Karpas-422 (cell line): Measurements from ENCODE around the gene MEF2A. TPM values are rescaled to one million over a fixed set of nuclear protein-coding genes. Genes with fewer than 3 reads are reported as not detected.

Source experiments
- DNase-seq: peaks from one replicate; pipeline ENCODE4 v3.0.0-alpha.2; 2015
- H2AFZ ChIP-seq: fragments of 200-600 bp; sonication (generic); 2 replicates; pipeline ENCODE4 v1.6.1; 2014; ENCODE audit warnings: antibody characterized with exemption, low read length, mixed read lengths
- H3K27ac ChIP-seq: fragments of 200-600 bp; sonication (generic); 2 replicates; pipeline ENCODE4 v1.5.1; 2014; ENCODE audit warnings: mild to moderate bottlenecking, low read length, moderate library complexity
- H3K27me3 ChIP-seq: fragments of 200-600 bp; sonication (generic); 2 replicates; pipeline ENCODE4 v1.6.1; 2014; ENCODE audit warnings: low read length, mixed read lengths
- H3K36me3 ChIP-seq: fragments of 200-600 bp; sonication (generic); 2 replicates; pipeline ENCODE4 v1.6.1; 2014; ENCODE audit warnings: low read length, mixed read lengths; ENCODE audit not compliant: insufficient read depth
- H3K4me1 ChIP-seq: fragments of 200-600 bp; sonication (generic); 2 replicates; pipeline ENCODE4 v1.6.1; 2014; ENCODE audit warnings: mild to moderate bottlenecking, low read length, mixed read lengths
- H3K4me2 ChIP-seq: fragments of 200-600 bp; sonication (generic); 2 replicates; pipeline ENCODE4 v1.6.1; 2014; ENCODE audit warnings: low read length, low read depth, mild to moderate bottlenecking; ENCODE audit not compliant: poor library complexity, severe bottlenecking
- H3K4me3 ChIP-seq: fragments of 200-600 bp; sonication (generic); 2 replicates; pipeline ENCODE4 v1.5.1; 2014; ENCODE audit warnings: mild to moderate bottlenecking, antibody characterized with exemption, low read length, mixed read lengths
- H3K79me2 ChIP-seq: fragments of 200-600 bp; sonication (generic); 2 replicates; pipeline ENCODE4 v1.6.1; 2014; ENCODE audit warnings: mild to moderate bottlenecking, low read length, mixed read lengths
- H3K9ac ChIP-seq: fragments of 200-600 bp; sonication (generic); 2 replicates; pipeline ENCODE4 v1.6.0; 2014; ENCODE audit warnings: low read length
- H3K9me2 ChIP-seq: fragments of 200-600 bp; sonication (generic), shearing (Covaris generic); replicated peaks from 2 replicates; pipeline ENCODE4 v1.6.0; 2014; ENCODE audit warnings: mild to moderate bottlenecking, low read length, moderate library complexity; ENCODE audit not compliant: insufficient read depth
- H3K9me3 ChIP-seq: fragments of 300-700, 200-600 bp; sonication (generic); 2 replicates; pipeline ENCODE4 v1.6.1; 2014; ENCODE audit warnings: low read length, mixed read lengths
- H4K20me1 ChIP-seq: fragments of 200-600 bp; sonication (generic); 2 replicates; pipeline ENCODE4 v1.6.1; 2014; ENCODE audit warnings: mild to moderate bottlenecking, antibody characterized with exemption, low read length, low read depth; ENCODE audit not compliant: insufficient read depth
- total RNA-seq: library from RNA; depleted of rRNA; stranded (reverse); fragments of >200 nt; shearing (Covaris generic); gene quantifications from 2 replicates; pipeline ENCODE4 v1.2.3, GENCODE V29; 2014; ENCODE audit warnings: low replicate concordance

Gene MEF2A
- total RNA-seq, 1 experiment from 2014 or later, result 144 TPM

DNA sequence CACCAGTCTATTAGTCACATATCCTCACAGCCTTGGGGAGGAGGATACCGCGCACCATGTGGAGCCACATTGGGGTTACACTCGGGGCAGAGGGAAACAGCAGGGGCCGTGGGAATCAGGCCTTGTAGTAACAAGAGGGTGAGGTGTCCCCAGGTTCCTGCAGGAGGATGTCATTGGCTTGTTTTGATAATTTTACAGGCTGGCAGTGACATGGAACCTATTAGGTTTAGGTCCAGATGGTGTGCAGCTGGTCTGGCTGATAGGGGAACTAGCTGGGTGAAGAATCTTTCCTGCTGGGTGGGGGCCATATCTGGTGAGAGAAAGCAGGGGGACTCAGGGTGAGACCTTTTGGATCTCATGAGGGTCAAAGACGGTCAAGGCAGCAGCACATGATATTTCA is 9.8 kb upstream of the MEF2A start:
- H2AFZ ChIP-seq, result no peak overlapping the region
- no peak for DNase-seq
- H3K4me2 ChIP-seq, result no peak overlapping the region
- no peaks in the 10 kb centered on the region for H3K27me3 ChIP-seq
- no peaks in the 10 kb centered on the region for H3K79me2 ChIP-seq
- no peaks in the 10 kb centered on the region for H4K20me1 ChIP-seq
- H3K4me1 ChIP-seq, result peaks cover 12% of the 10 kb centered on the region
- H3K27ac ChIP-seq, result no peak overlapping the region
- no peaks in the 10 kb centered on the region for H3K9me3 ChIP-seq
- H3K36me3 ChIP-seq, result no peaks in the 10 kb centered on the region
- H3K9ac ChIP-seq, result no peak overlapping the region
- no peaks in the 10 kb centered on the region for H3K9me2 ChIP-seq
- H3K4me3 ChIP-seq, result no peak overlapping the region

DNA sequence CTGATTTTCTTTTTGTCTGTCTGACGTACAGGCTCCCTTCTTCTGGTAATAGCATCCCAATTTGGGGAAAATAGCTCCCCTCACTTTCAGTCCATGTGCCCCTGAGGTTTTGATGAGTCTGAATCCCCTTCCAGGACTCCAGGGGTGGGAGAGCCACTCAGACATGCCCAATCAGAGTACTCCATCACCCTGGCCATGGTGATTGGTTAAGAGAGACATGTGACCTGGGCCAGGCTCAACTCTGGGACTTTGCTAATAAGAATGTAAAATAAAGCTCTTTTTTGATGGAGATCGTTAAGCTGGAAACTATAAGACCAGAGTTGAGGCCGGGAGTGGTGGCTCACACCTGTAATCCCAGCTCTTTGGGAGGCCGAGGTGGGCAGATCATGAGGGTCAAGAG is 9.2 kb upstream of the MEF2A start:
- Histone ChIP-seq H3K27me3 (no peaks in the 10 kb centered on the region), H3K4me1 (peaks cover 12% of the 10 kb centered on the region), H2AFZ (no peak overlapping the region), H3K27ac (no peak overlapping the region), H3K4me2 (no peak overlapping the region), H3K9me2 (no peaks in the 10 kb centered on the region), H3K9me3 (no peaks in the 10 kb centered on the region), H3K9ac (no peak overlapping the region), H3K79me2 (no peaks in the 10 kb centered on the region), H3K36me3 (no peaks in the 10 kb centered on the region), H4K20me1 (no peaks in the 10 kb centered on the region), H3K4me3 (no peak overlapping the region)
- no peak for DNase-seq

DNA sequence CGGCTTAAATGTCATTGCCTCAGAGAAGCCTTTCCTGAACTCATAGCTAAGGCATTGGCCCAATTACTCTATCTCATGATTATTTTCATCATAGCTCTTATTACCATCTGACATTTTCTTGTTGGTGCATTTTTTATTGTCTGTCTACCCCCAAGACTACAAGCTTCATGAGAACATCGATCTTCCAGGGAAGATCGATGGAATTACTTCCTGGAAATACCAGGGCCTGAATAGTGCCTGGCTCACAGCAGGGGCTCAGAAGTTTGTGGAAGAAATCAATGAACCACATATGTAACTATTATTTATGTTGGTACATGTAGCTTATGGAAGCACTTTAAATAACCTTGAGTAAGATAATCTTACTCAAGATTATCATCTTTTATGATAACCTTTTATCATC is 7.7 kb upstream of the MEF2A start:
- Histone ChIP-seq H3K27ac (no peak overlapping the region), H3K9me3 (no peaks in the 10 kb centered on the region), H3K79me2 (no peaks in the 10 kb centered on the region), H3K4me2 (no peak overlapping the region), H4K20me1 (no peaks in the 10 kb centered on the region), H3K27me3 (no peaks in the 10 kb centered on the region), H3K36me3 (no peaks in the 10 kb centered on the region), H3K9ac (no peak overlapping the region), H3K4me1 (peaks cover 15% of the 10 kb centered on the region), H3K4me3 (no peak overlapping the region), H3K9me2 (no peaks in the 10 kb centered on the region), H2AFZ (no peak overlapping the region)
- no peak for DNase-seq

DNA sequence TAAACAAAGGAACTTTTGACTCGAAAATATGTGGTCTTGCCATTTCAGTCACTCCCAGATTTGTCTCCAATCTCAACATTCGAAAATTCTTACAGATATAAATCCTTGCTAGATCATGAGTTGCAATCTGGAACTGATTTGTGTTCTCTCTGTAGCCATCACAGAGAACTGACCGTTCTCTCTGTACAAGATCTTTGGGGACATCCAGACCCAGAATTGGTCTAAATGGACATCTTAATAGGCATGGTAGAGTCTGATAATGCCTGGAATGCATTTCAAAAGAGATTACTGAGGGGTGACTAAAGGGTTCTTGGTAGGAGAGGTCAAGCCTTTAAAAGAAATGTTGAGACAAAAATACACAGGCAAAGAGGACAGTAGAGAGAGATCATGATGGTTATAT is 7.2 kb upstream of the MEF2A start:
- no peaks in the 10 kb centered on the region for H3K36me3 ChIP-seq
- no peaks in the 10 kb centered on the region for H3K9me3 ChIP-seq
- no peaks in the 10 kb centered on the region for H3K27me3 ChIP-seq

DNA sequence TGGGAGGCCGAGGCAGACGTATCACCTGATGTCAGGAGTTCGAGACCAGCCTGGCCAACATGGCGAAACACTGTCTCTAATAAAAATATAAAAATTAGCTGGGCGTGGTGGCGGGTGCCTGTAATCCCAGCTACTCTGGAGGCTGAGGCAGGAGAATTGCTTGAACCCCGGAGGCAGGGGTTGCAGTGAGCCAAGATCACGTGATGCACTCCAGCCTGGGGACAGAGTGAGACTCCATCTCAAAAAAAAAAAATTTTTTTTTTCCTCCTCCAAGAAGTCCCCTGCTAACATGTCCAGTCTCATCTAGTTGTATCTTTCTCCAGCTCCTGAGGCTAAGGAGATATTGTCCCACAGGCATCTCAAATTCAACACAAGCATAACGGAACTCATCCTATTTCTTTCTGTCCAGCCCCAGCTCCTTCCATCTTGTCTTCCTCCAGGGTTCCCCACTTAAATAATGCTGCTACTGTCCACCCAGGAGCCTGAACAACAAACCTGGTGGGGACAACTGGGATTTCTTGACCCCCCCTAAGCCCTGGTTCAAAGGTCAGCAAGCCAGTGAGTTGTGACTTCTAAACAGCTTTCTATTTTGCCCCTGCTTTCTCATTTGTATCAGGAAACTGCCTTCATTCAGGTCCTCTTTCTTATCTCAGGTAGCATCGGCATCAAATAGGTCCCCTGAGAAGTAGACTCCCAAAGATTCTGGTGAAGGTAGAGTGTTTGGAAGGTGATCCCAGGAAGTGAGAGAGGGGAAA is 4.1 kb upstream of the MEF2A start:
- no peak overlapping the region for H3K4me2 ChIP-seq
- no peaks in the 10 kb centered on the region for H4K20me1 ChIP-seq
- no peak for DNase-seq
- no peak overlapping the region for H2AFZ ChIP-seq
- H3K9me2 ChIP-seq, result no peaks in the 10 kb centered on the region
- no peaks in the 10 kb centered on the region for H3K9me3 ChIP-seq
- no peak overlapping the region for H3K4me3 ChIP-seq
- H3K9ac ChIP-seq, result no peak overlapping the region
- no peak overlapping the region for H3K27ac ChIP-seq
- peaks cover 4% of the 10 kb centered on the region for H3K79me2 ChIP-seq
- H3K27me3 ChIP-seq, result no peaks in the 10 kb centered on the region
- no peaks in the 10 kb centered on the region for H3K36me3 ChIP-seq
- peaks cover 23% of the 10 kb centered on the region for H3K4me1 ChIP-seq

More for the DNA sequence above, 7.2 kb upstream of the MEF2A start:
- Histone ChIP-seq H4K20me1 (no peaks in the 10 kb centered on the region), H3K27ac (no peak overlapping the region), H3K9ac (no peak overlapping the region), H3K4me2 (no peak overlapping the region), H3K4me3 (no peak overlapping the region), H3K9me2 (no peaks in the 10 kb centered on the region), H3K4me1 (peaks cover 16% of the 10 kb centered on the region), H2AFZ (no peak overlapping the region), H3K79me2 (no peaks in the 10 kb centered on the region)
- no peak for DNase-seq

DNA sequence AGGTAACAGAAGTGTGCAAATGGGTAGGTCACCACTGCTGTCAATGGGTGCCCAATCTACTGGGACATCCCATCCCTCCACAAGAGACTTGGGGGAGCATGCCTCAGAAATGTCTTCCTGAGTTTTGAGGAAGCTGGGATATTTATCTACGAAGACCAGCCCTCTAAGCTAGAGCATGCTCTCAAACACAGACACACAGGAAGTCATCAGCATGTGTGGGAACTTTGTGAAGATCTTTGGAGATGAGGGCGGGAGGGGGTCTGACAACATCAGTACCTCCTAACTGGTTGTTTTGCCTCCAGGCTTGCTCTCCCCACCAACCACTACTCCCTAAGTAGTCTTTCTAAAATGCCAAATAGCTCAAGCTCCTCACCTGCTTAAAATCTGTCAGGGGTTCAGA is 3.5 kb upstream of the MEF2A start:
- Histone ChIP-seq H3K9ac (no peak overlapping the region), H4K20me1 (peaks cover 4% of the 10 kb centered on the region; the same call in 1 of the 2 replicates), H3K4me2 (no peak overlapping the region), H2AFZ (no peak overlapping the region), H3K27ac (no peak overlapping the region), H3K9me2 (no peaks in the 10 kb centered on the region), H3K4me3 (no peak overlapping the region), H3K36me3 (no peaks in the 10 kb centered on the region), H3K4me1 (peaks cover 24% of the 10 kb centered on the region), H3K9me3 (no peaks in the 10 kb centered on the region), H3K27me3 (no peaks in the 10 kb centered on the region), H3K79me2 (peaks cover 9% of the 10 kb centered on the region)
- no peak for DNase-seq

DNA sequence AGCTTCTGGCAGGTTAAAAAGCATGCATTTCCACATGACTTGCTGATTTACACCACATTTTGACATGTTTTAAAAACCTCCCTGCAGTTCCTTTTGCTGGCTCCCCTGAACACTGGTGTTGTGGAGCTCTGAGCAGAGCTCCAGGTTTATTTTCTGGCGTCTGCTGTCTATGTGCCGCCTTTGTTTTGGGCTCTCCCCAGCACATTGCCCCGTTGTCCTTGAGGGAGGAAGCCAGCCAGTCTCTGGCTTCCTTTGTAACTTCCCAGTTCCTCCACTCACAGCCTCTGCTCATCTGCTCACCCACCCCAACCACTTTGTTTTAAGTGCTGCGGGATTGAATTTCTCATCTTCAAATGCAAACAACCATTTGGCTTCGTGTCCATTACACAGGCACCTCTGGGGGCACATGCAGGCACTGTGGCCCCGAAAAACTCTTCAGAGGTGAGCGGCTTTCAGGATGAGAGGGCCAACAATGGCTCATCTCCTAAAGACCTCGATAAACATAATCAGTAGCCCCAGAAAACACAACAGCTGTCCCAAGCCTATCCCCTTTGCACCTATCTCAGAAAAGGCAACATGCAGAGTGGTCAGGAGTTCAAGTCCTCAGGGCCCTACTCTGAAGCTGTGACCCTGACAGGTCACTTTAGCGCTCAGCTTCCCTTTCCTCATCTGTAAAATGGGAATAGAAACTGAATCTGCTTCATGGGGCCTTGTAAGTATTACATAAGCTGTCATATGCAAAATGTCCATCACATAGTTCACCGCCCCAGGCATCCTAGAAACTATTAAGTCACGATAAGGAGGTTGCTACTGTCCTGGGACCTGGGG is 1.3 kb upstream of the MEF2A start:
- H3K4me3 ChIP-seq, result peak overlapping the region; percentile 63
- peak; percentile 83 for DNase-seq
- peak overlapping the region; percentile 67 for H3K9ac ChIP-seq

DNA sequence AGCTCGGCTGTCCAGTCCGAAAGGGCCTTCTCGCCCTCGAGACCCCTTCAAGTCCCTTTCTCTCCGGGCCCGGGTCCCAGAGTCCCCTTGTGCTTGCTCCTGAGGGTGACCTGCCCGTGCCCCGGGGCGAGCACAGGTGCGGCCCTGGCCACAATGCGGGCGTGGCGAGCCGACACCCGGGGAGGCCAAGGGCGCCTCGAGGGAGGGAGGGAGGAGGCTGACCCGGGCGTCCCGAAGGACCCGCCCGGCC is 810 bp upstream of the MEF2A start:
- H3K4me3 ChIP-seq, result peak overlapping the region; percentile 63
- H2AFZ ChIP-seq, result peak overlapping the region; percentile 38; the same call in 1 of the 2 replicates
- H3K27ac ChIP-seq, result peak overlapping the region; percentile 72
- peaks cover 47% of the 10 kb centered on the region for H3K4me1 ChIP-seq
- no peaks in the 10 kb centered on the region for H3K36me3 ChIP-seq
- peaks cover 18% of the 10 kb centered on the region for H4K20me1 ChIP-seq
- peak overlapping the region; percentile 67 for H3K9ac ChIP-seq
- no peak for DNase-seq
- H3K9me3 ChIP-seq, result no peaks in the 10 kb centered on the region
- H3K79me2 ChIP-seq, result peaks cover 37% of the 10 kb centered on the region
- no peaks in the 10 kb centered on the region for H3K9me2 ChIP-seq
- peak overlapping the region; percentile 81 for H3K4me2 ChIP-seq
- H3K27me3 ChIP-seq, result no peaks in the 10 kb centered on the region

More for the DNA sequence above, 1.3 kb upstream of the MEF2A start:
- Histone ChIP-seq H4K20me1 (peaks cover 18% of the 10 kb centered on the region), H3K9me2 (no peaks in the 10 kb centered on the region), H3K27ac (peak overlapping the region; percentile 72), H3K27me3 (no peaks in the 10 kb centered on the region), H2AFZ (peak overlapping the region; percentile 38; the same call in 1 of the 2 replicates), H3K4me2 (peak overlapping the region; percentile 81), H3K36me3 (no peaks in the 10 kb centered on the region), H3K9me3 (no peaks in the 10 kb centered on the region), H3K79me2 (peaks cover 31% of the 10 kb centered on the region), H3K4me1 (peaks cover 46% of the 10 kb centered on the region)
